GM10248 (cell line): Measurements from ENCODE around the gene IQSEC1.

Experiments used
- CTCF ChIA-PET: fragments of 300-600 bp; sonication (Branson Sonifier 250); formaldehyde crosslinking; extraction: SDS; loops from one replicate; lab custom pipeline; 2021; ENCODE audit warnings: antibody characterized with exemption; lab: Yijun Ruan, JAX
- POLR2A ChIA-PET: fragments of 350-650 bp; sonication (Branson Sonifier 250); formaldehyde crosslinking; extraction: SDS; loops from one replicate; lab custom pipeline; 2020; ENCODE audit warnings: antibody characterized with exemption; lab: Yijun Ruan, JAX
- DNase-seq: peaks from one replicate; pipeline ENCODE4 v3.0.0; 2012; ENCODE audit errors: extremely low spot score
- TF ChIP-seq, protein P1 (sequence below): IDR thresholded peaks from 2 replicates; pipeline ENCODE4 v1.5.1; 2012; ENCODE audit warnings: mild to moderate bottlenecking, low read depth; ENCODE audit errors: extremely low read depth, missing control alignments, control extremely low read depth

The IQSEC1 gene

DNA sequence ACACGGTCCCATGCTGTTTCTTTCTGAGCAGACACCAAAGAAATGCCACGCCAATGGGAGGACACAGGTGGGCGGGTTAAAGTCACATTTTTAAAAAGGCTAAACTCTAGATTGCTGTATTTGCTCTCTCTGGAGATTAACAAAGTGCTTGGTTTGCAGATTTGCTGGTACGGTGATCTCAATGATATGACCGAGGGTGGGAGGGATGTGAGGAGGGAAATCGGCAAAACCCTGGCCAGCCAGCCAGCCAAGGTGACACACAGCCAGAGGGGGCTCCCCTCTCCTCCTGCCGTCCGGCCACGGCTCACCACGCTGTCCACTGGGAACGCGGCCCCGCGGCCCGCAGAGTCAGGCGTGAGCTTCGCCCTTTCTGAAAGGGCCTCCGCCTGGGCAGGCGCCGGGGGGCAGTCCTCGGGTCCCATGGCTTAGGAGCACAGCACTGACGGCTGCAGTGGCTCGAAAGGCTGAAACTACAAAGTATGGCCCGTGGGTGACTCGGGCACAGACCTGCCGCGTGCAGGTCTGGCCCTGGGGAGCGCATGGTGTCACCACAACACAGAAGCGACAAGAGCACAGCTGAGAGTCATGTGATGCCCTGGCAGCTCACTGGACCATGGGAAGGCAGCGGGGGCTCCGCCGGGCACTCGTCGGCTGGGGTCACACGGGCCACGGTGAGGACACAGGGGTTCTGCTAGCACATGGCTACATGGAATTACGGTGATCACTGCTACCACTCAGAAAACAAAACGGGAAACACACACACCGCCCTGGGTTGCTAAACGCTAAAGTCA is 174.1 kb downstream of the IQSEC1 start:
- no peak for DNase-seq
- TF ChIP-seq, protein P1, sequence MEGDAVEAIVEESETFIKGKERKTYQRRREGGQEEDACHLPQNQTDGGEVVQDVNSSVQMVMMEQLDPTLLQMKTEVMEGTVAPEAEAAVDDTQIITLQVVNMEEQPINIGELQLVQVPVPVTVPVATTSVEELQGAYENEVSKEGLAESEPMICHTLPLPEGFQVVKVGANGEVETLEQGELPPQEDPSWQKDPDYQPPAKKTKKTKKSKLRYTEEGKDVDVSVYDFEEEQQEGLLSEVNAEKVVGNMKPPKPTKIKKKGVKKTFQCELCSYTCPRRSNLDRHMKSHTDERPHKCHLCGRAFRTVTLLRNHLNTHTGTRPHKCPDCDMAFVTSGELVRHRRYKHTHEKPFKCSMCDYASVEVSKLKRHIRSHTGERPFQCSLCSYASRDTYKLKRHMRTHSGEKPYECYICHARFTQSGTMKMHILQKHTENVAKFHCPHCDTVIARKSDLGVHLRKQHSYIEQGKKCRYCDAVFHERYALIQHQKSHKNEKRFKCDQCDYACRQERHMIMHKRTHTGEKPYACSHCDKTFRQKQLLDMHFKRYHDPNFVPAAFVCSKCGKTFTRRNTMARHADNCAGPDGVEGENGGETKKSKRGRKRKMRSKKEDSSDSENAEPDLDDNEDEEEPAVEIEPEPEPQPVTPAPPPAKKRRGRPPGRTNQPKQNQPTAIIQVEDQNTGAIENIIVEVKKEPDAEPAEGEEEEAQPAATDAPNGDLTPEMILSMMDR, result no peak
- ChIA-PET POLR2A (no interaction called here), CTCF (interaction anchor here (0.8 to 9.3 kb wide), 3 partner anchors 8 to 96 kb away, joined by 3 to 64 read pairs (median 3); no protein-coding TSS in a partner anchor)

DNA sequence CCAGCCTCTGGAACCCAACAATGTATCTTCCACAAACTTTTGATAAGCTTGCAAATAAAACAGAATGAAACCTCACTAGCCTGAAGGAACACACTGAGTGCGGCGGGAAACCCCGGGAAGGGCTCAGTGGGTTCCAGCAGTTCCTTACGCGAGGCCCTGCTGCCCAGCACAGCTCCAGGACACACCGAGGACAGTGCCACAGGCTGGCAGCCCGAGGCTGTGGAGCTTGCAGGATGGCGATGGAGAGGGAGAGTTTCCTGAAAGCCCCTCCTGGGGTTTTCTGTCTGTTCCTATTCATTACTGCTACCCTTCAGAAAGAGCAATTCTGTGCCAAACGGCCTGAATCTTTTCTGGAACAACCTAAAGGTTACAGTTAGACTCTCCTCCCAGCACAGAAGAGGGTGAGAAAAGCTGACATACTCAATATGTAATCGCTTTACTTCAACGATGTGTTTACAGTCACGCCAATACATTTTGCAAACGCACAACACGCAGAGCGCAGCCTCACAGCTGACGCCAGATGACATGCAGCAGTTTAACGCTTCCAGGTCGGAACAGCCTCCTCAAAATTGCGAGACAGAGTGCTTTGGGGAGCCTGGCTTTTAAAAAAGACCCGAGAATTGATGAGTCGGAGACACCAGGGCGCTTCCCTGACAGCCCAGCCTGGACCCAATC is 174.8 kb downstream of the IQSEC1 start:
- ChIA-PET POLR2A (no interaction called here), CTCF (interaction anchor here (1.1 to 1.7 kb wide), 3 partner anchors 20 to 85 kb away, joined by 3 to 5 read pairs (median 4); no protein-coding TSS in a partner anchor)
- DNase-seq, result no peak
- TF ChIP-seq, protein P1, result no peak

DNA sequence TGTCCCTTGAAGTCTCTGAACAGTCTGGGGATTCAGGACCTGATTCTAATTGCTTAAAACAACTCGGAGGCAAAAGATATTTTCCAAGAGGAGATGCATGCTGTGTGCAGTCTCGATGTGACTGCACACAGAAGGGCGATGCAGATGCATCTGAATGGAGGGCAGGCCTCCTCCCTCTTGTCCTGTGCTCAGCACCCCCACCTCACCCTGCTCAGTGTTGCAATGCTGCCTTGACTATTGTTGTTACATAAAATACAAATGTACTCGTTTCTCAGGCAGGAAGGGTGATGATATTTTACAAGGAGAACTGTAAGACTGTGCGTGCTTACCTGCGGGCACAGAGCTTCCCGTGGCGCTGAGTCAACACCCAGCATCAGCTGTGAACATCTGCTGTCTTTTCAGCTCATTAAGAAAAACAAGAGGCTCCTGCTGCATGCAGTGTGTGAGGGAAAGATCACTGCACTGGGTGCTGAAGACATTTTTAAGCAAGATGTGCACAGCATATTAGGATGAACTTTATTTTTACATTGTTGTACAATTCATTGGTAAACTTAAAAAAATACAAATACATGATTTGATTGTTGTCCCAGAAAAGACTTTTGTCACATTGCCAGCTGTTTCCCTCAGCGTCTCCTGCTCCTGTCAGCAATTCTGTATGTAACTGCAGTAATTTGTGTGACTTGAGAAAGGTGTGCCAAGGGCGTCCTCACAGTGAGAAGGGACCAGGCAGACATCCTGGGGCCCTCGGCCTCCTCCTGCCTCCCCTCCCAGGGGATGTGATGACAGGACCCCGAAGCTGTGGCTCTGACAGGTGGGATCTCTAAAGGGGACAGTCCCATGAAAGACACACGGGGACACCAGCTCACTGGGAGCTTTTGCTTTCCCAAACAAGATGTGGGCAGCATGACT is 175.6 kb downstream of the IQSEC1 start:
- TF ChIP-seq, protein P1, result no peak
- POLR2A ChIA-PET, result no interaction called here
- CTCF ChIA-PET, result interaction anchor here (1.1 to 1.7 kb wide), 3 partner anchors 20 to 86 kb away, joined by 3 to 5 read pairs (median 4); no protein-coding TSS in a partner anchor
- DNase-seq, result no peak

DNA sequence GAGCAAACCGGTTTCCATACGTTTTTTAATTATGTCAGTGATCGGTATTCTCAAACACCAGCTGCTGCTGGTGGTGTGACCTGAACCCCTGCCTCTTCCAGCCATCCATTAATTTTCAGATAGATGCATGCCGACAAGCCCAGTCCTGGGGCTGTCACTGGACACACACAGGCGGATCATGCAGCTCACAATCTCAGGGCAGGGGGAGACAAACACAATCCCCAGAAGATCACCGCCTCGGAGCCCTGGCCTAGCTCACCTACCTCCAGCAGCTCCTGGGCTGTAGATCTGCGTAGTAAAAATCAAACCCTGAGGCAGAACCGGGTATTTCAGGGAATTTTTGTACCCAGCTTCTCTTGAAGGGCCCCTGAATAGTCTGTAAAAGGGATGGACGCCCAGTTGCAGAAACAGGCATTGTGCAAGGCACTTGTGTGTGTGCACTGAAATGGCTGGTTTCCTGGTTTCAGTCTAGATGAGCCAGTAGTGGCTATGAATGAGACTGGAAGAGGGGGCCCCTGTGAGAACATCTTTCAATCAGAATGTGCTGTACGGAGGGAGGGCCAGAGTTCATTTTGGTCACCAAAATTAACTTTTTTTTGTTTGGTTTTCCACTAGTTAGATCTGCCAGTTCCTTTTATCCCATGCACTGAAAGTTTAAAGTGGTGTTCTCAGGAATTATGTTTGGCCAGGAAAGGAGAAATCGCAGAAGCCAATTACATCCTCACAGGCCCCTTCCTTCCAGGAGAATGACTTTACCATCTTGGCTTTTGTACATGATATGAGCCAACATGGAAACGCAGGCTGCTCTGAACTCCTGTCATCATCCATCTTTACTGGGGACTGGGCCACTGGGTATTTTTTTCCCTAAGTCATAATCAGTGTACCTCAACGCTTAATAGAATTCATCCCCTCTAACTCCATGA is 176.9 kb downstream of the IQSEC1 start:
- no peak for DNase-seq
- ChIA-PET CTCF (interaction anchor here (1.4 to 1.5 kb wide), 3 partner anchors 9 to 70 kb away, joined by 3 read pairs; partner anchors contain the start of gene RPL32), POLR2A (no interaction called here)
- TF ChIP-seq, protein P1, result no peak

DNA sequence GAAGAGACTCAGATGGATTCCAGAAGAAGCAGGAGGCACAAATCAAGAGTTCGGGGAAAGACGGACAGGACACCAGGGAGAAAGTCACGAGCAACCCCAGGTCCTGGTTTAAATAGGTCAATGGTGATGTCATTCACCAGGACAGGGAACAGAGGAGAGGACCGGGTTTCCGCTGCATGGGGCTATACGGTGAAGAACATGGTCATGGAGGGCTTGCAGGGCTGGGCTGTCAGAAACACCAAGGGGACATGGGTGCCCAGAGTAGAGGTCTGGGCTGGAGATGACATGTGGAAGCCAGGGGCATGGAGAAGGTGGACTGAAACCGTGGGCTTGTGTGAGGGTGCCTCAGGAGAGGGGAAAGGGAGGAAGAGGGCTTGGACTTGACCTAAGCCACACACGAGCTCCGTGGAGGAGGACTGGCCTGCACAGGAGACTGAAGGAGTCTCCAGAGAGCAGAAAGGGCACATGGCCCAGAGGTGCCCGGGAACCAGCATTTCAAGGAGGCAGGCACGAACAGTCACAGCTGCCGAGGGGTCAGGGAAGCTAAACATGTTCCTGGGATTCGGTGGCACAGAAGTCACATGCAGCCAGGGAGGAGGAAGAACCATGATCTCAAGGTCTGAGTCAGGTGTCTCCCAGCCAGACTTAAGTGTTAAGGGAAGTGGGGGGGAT is 177.7 kb downstream of the IQSEC1 start:
- POLR2A ChIA-PET, result no interaction called here
- DNase-seq, result no peak
- CTCF ChIA-PET, result interaction anchor here (1.2 to 1.5 kb wide), 4 partner anchors 9 to 71 kb away, joined by 3 to 4 read pairs (median 3); partner anchors contain the start of gene RPL32
- TF ChIP-seq, protein P1, result no peak
